NCI-H128 (cell line): ENCODE data around the gene LRRFIP2.
A peak's percentile ranks its signal among the peaks of the same experiment; 100 is the strongest.
"Not testable (repeated sequence)": the region's sequence is repeated elsewhere in the genome, so short reads cannot be mapped to it uniquely, and the experiment has no call there.

Experiments
- DNase-seq: peaks from one replicate; lab custom pipeline; 2025; ENCODE audit not compliant: unreplicated experiment; lab: John Stamatoyannopoulos, UW

LRRFIP2 gene

GRCh38 chr3:37072892-37073291 is 101.5 kb downstream of the LRRFIP2 start:
- DNase-seq: no peak

DNA sequence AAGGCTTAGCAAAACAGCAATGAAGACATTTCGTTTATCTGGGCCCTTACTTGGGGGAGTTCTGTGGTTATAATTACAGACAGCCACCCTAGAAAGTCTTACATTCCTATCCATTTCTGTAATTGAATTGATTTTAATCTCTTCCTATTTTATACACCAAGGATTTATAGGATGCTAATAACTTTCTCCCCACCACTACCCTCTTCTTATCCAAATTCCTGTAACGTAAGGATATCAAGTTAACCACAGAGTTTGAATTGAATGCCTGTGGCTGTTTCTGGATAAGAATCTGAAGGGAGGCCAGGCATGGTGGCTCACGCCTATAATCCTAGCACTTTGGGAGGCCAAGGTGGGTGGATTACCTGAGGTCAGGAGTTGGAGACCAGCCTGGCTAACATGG is 102.5 kb downstream of the LRRFIP2 start:
- DNase-seq: no peak

- DNase-seq: no peak
Observed at GRCh38 chr3:37068031-37068430, 106.4 kb downstream of the LRRFIP2 start.

GRCh38 chr3:37067577-37067976 is 106.8 kb downstream of the LRRFIP2 start:
- DNase-seq: no peak

DNA sequence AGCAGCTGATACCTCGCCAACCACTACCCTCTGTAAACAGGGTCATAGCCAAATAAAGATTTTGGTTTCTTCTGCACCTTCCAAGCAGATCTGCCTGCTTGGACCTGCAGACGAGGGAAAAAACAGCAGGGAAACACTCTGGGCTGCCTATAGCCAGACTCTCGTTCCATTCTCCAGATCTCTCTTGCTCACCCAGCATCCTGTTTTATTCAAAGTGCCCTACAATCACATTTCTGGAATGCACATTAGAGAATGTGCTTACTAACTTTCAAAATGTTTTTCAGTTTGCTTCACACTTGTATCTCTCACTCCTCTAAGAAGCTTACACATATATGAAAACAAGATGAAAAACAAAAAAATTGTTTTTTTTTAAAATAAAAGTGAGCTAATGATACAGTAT is 109.6 kb downstream of the LRRFIP2 start:
- no peak for DNase-seq

DNA sequence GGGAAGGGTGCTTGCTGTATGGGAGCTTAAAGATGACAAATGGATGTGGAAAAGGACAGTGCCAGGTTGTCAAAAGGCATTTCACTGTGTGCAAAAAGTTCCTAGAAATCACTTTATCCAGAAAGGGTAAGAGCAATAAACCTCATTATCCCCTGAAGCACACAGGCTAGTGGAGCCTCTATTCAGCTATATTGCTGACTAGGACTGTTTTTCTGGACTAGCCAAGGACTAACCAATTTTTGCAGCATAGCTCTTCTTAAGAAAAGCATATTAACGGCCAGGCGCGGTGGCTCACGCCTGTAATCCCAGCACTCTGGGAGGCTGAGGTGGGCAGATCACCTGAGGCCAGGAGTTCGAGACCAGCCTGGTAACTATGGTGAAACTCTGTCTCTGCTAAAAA is 116.3 kb downstream of the LRRFIP2 start:
- DNase-seq: no peak

DNA sequence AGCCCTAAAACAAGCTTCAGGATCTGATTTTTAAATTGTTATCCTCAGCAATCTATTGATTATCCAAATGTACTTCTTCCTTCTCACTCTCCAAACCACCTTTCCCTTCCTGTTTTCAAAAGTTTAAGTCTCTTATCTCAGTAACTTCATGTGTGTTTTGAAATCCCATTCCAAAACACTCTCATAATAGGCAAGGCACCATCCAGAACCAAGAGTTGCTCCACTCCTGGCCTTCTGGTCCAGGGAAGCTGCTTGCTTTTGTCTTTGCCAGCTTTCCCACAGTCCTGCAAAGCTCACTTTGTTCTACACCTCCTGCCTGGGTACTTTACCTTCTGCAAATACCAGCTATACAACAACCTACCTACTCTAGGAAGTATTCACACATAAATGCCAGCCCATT is 117.6 kb downstream of the LRRFIP2 start:
- DNase-seq: no peak

DNA sequence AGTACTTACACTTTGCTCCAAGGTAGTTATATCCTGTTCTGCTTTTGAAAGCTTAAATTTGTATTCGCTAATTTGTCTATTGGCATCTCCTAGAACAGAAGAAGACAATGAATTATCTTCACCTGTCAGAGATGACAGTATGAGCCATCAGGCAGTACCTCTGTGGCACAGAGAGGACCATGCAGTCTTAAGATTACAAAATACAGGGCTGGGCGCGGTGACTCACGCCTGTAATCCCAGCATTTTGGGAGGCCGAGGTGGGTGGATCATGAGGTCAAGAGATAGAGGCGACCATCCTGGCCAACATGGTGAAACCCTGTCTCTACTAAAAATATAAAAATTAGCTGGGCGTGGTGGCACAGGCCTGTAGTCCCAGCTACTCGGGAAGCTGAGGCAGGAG is 119.3 kb downstream of the LRRFIP2 start:
- DNase-seq: not testable (repeated sequence)

DNA sequence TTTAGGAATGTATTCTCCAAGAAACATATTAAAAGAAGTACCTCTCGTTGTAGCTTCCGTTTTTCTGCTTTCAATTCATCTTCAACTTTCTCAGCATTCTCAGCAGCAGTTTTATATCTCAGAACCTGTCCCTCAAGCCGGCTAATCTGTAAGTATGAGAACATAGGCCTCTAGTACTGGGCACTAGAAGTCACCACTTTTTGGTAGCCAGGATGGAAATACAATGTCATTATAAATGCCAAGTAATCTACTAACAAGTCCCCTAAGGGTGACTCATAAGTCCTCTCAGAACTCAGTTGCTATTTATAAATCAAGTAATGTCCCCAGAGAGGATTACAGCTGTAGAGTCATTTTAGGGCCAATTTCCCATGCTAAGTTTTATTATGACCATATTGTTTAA is 120.0 kb downstream of the LRRFIP2 start:
- no peak for DNase-seq

DNA sequence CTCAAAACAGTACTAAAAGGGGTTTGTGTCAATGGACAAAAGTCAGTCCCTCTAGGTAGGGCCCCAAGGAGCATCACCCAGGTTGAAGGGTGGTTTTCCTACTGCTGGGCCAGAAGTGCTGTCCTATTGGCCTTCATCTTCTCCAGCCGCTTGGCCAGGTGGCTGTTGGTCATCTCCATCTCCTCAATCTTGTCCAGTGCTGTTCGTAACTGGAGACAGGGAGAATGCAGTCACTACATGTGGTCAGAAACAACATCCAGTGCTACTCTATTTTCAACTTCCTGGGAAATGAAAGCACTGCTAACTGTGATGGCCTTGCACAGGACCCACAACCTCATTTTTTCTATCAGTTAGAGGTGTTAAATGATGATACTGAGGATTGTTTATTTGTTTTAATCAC is 120.6 kb downstream of the LRRFIP2 start:
- no peak for DNase-seq

GRCh38 chr3:37053337-37053736 is 121.0 kb downstream of the LRRFIP2 start:
- DNase-seq: no peak

- DNase-seq: no peak
Observed at GRCh38 chr3:37052860-37053259, 121.5 kb downstream of the LRRFIP2 start.

DNA sequence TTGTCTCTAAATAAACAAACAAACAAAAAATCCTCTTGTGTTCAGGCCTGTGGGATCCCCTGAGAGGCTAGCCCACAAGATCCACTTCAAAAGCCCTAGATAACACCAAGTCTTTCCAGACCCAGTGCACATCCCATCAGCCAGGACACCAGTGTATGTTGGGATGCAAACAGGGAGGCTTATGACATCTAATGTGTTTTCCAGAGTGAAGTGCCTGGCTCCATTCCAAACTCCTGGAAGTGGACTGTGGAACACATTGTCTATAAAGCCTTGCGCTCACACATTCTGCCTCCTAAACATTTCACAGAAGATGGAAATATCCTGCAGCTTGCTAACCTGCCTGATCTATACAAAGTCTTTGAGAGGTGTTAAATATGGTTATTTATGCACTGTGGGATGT is 124.1 kb downstream of the LRRFIP2 start:
- peak; percentile 21 for DNase-seq

DNA sequence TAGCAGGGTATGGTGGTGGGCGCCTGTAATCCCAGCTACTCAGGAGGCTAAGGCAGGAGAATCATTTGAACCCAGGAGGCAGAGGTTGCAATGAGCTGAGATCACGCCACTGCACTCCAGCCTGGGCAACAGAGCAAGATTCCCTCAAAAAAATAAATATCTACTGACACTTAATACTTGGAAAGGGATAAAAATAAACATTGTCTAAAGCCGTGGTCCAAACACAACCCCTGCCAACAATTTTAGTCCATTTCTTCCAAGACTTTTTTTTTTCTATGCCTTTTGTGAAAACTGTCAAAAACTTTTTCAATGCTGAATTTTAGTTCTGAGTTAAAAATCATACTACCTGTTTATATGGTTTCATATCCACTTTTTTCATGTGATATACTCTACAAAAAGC is 131.7 kb downstream of the LRRFIP2 start:
- DNase-seq: not testable (repeated sequence)

- no peak for DNase-seq
Observed at GRCh38 chr3:37041546-37042195, 132.7 kb downstream of the LRRFIP2 start.

- DNase-seq: no peak
Observed at GRCh38 chr3:37040231-37040630, 134.2 kb downstream of the LRRFIP2 start.

- no peak for DNase-seq
Observed at GRCh38 chr3:37039161-37039846, 135.1 kb downstream of the LRRFIP2 start.

GRCh38 chr3:37037352-37037751 is 137.0 kb downstream of the LRRFIP2 start:
- DNase-seq: no peak

- no peak for DNase-seq
Observed at GRCh38 chr3:37032961-37033360, 141.4 kb downstream of the LRRFIP2 start.

DNA sequence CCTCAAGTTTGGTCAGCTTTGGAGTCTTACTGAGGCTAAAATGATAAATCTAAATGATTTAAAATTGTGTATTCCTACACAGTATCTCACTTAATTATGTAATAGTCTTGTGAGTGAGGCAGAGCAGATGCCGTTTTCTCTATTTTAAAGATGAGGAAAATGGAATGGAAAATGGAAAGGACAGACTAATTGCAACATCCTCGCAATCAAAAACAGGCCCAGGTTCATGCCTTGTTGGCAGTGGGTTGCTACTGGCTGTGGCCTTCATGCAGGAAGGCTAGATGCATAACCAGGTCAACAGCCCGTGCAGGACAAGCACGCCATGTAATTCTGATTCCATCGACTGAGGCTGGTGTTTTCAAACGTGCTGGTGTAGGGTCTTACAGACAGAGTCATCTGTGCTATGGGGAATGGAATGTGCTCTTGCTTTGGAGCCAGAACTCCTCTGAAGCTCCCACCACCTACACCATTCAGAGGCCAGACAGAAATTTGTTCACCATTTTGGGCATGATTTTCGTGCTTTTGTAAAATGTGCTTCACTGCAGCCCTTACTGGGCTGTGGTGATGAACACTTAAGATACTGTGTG is 143.2 kb downstream of the LRRFIP2 start:
- no peak for DNase-seq

DNA sequence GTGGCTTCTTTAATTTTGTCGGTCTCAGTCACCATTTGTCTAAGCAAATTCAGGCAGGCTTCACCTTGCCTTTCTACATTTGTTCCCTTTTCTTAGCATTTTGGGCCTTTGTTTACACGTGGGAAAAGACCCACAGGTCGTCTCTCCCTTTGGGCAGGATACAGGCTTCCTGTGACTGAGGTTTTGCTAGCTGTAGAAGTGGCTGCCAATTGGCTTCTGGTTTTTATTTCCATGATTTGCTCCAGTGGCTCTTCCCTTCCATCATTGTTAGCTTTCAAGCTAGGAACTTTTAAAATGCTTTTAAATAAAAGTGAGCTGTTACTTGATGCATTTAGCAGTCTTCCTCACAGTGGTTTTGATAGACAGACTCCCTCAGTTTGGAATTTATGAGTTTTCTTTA is 143.8 kb downstream of the LRRFIP2 start:
- DNase-seq: no peak

DNA sequence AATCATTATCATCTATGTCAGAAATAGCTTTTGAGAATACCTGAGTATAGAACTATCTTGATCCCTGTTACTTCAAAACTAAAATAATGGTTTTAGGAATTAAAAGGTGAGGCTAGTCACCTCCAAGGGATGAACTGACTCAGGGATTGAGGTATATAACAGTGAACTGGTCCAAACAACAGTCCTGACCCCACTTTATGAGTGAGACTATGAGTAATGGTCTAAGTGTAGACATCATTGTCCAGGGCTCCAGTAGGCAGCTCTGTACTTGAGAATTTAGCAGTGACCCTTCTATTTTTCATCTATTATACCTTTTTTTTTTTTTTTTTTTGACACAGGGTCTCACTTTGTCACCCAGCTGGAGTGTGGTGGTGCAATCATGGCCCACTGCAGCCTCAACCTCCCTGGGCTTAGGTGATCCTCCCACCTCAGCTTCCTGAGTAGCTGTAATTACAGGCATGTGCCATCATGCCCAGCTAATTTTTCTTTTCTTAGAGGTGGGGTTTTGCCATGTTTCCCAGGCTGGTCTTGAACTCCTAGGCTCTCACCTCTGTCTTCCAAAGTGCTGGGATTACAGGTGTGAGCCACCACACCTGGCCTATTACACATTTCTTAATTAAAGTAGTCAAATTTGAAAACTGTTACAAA is 144.7 kb downstream of the LRRFIP2 start:
- no peak for DNase-seq
